ENCODE data around the gene PVALEF.

PVALEF gene

DNA sequence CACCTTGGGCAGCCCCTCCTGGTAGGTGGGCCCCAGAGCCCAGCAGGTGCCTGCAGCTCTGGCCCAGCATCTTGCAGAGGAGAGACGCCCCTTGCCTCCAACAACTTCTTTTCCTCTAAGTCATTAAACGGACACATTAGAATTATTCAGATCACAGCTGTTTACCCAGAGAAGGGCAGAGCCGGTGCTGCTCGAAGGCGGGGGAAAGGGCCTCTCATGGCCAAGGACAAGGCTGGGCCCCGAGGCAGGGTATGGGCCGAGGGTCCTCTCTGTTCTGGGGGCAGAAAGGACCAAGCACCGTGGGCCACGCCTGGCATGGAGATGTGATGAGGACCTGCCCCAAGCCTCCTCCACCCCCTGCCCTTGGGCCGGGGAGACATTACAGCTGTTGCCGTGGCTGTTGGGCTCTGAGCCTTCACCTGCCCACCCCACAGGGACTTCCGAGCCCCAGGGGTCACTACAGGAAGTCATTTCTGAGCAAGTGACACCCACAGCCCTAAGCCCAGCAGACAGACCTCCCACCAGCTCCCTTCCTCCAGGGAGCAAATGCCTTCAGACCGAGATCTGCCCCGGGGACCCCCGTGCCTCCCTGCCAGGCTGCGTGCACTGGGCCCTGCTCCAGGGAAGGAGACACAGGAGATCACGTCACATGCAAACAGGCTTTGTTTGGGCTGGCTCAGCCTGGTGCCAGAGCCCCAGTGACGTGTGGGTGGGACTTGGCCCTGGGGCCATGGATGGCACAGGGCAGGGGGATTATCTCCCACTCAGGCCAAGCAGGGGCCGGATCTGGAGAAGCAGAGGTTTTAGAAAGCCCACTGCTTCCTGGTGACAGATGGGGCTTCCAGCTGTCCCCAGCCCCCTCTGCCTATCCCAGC lies 699 bp upstream of the PVALEF start:
- H3K27ac ChIP-seq: no peak overlapping the region
- ChIA-PET CTCF (no interaction called here), POLR2A (ENCODE audit: low non-redundant PET) (no interaction called here)
- no peak for DNase-seq (ENCODE audit: low spot score)
- TF ChIP-seq, protein P1, sequence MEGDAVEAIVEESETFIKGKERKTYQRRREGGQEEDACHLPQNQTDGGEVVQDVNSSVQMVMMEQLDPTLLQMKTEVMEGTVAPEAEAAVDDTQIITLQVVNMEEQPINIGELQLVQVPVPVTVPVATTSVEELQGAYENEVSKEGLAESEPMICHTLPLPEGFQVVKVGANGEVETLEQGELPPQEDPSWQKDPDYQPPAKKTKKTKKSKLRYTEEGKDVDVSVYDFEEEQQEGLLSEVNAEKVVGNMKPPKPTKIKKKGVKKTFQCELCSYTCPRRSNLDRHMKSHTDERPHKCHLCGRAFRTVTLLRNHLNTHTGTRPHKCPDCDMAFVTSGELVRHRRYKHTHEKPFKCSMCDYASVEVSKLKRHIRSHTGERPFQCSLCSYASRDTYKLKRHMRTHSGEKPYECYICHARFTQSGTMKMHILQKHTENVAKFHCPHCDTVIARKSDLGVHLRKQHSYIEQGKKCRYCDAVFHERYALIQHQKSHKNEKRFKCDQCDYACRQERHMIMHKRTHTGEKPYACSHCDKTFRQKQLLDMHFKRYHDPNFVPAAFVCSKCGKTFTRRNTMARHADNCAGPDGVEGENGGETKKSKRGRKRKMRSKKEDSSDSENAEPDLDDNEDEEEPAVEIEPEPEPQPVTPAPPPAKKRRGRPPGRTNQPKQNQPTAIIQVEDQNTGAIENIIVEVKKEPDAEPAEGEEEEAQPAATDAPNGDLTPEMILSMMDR (conservative IDR thresholded peaks at IDR 0.05; ENCODE audit: low read depth): no peak

DNA sequence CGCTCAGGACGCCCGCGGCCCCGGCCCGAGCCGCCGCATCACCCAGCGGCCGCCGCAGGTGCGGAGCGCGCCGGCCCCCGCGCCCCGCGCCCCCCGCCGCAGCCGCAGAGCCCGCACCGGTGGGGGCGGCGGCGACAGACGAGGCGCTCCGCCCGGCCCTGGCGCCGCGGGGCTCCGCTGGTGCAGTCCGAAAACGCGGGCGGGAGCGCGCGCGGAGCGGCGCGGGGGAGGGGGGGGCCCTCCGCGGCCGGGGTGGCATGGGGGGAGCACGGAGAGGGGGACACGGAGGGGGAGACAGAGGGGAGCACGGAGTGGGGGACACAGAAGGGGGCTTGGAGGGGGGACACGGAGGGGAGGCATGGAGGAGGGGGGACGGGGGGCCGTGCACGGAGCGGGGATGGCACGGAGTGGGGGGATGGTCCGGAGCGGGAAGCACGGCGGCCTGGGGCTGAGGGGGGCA lies 756 bp downstream of the PVALEF start, which contains the start of gene AATK:
TSS of gene AATK (minus strand) at position 189 of the 460 bp plus-strand sequence. CDS start 229 bp downstream, outside the sequence.
- POLR2A ChIA-PET (ENCODE audit: low non-redundant PET): interaction anchor here (0.7 kb wide), 1 partner anchor 20 kb away, joined by 3 read pairs; no protein-coding TSS in a partner anchor
- DNase-seq (ENCODE audit: low spot score): no peak
- CTCF ChIA-PET: no interaction called here
- no peak within 1 kb of the TSS for H3K27ac ChIP-seq
- TF ChIP-seq, protein P1 (conservative IDR thresholded peaks at IDR 0.05; ENCODE audit: low read depth): no peak

DNA sequence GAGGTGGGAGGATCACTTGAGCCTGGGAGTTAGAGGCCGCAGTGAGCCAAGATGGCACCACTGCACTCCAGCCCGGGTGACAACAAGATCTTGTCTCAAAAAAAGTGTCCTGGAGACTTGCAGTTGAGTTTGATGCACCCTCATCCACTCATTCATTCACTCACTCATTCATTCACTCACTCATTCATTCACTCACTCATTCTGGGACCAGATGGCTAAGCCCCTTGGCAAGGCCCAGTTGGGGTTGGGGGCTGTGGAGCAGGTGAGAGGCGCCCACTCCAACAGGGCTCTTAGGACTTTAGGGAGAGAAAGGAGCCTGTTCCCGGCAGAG lies 1.9 kb downstream of the PVALEF start:
- POLR2A ChIA-PET (ENCODE audit: low non-redundant PET): no interaction called here

DNA sequence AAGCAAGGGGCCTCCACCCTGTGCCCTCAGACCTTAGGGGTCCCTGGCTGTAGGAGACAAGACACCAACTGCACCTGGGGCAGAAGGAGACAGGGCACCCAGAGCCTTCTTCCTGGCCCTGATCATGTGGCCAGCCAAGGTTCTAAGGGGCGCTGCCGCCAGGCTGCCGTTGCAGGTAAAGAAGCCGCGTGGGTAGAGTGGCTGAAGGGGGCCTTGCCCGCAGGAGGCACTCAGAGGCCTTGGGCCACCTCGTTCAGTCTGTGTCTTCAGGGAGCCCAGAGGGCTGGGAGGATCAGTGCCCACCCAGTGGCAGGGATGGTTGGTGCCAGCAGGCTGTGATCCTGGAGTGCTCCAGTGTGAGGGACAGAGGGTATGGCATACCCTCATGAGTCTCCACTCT lies 2.3 kb downstream of the PVALEF start:
- DNase-seq (ENCODE audit: low spot score): no peak
- H3K27ac ChIP-seq: no peak overlapping the region
- CTCF ChIA-PET: no interaction called here
- TF ChIP-seq, protein P1 (conservative IDR thresholded peaks at IDR 0.05; ENCODE audit: low read depth): no peak
- POLR2A ChIA-PET (ENCODE audit: low non-redundant PET): no interaction called here

More for the DNA sequence above, 1.9 kb downstream of the PVALEF start:
- CTCF ChIA-PET: no interaction called here
- TF ChIP-seq, protein P1 (conservative IDR thresholded peaks at IDR 0.05; ENCODE audit: low read depth): no peak
- no peak for DNase-seq (ENCODE audit: low spot score)
- H3K27ac ChIP-seq: no peak overlapping the region

DNA sequence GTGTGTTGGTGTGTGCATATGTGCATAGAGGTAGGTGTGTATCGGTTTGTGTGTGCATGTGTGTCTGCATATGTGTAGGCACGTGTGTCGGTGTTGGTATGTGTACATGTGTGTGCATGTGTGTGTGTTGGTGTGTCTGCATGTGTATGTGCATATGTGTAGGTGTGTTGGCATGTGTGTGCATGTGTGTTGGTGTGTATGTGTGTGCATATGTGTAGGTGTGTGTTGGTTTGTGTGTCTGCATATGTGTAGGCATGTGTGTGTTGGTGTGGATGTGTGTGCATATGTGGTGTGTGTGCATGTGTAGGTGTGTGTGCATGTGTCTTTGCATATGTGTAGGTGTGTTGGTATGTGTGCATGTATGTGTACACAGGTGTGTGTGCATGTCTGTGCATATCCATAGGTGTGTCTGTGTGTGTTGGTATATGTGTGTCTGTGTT lies 4.6 kb downstream of the PVALEF start:
- H3K27ac ChIP-seq: no peak overlapping the region
- no peak for DNase-seq (ENCODE audit: low spot score)
- TF ChIP-seq, protein P1 (conservative IDR thresholded peaks at IDR 0.05; ENCODE audit: low read depth): no peak
- POLR2A ChIA-PET (ENCODE audit: low non-redundant PET): no interaction called here
- CTCF ChIA-PET: no interaction called here

DNA sequence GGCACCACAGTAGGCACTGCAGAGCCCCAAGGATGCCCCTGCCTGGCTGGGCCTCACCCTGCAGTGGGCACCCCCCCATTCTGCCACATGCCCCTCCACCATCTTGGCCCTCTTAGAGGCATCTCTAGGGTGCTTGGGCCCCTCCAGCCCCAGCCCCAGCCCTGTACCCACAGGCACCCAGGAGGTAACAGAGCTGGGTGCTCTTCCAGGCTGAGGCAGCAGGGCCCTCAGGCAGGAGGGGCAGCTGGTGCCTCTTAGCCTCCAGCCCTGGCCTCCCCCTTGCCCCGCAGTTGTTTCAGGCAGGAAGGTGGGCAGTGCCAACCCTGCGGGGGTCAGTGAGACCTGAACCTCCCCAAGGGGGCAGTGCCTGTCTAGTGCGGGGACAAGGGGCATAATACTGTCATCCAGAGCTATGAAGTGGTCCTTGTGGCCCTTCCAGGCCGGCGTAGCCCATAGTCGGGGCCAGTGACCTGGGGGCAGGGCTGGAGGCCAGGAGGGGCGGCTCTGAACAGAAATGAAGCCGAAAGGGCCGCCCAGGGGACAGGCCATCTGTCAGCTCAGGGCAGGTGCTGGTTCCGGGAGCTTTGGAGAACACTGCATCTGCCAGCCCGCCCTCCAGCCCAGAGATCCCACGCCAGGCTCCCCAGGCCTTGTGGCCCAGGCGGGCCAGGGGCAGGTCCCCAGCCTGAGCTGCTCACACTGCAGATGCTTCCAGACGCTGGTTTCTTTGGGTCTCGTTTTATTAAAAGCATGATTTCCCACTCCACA lies 5.6 kb downstream of the PVALEF start:
- TF ChIP-seq, protein P1 (conservative IDR thresholded peaks at IDR 0.05; ENCODE audit: low read depth): no peak
- no peak for DNase-seq (ENCODE audit: low spot score)
- H3K27ac ChIP-seq: no peak overlapping the region
- ChIA-PET CTCF (interaction anchor here (0.5 kb wide), 1 partner anchor 28 kb away, joined by 3 read pairs; no protein-coding TSS in a partner anchor), POLR2A (ENCODE audit: low non-redundant PET) (no interaction called here)
